ENCODE measurements around the gene ARHGEF28. TPM values are rescaled to one million over a fixed set of nuclear protein-coding genes. Genes with fewer than 3 reads are reported as not detected.

ARHGEF28 gene
- total RNA-seq, 4 donors from 2014 or later = 30.9 to 54.7 (median 36.2) TPM

- WGBS, 2 donors = 81 to 91% methylated on average over 7 of the region's 7 CpGs
- intact Hi-C loops (cut with DNase I; ENCODE audit: low total_unique reads) = no loop called here
- no peak for TF ChIP-seq CTCF (IDR thresholded peaks at IDR 0.05)
- TF ChIP-seq POLR2A (IDR thresholded peaks at IDR 0.05) = no peak
Observed at GRCh38 chr5:73684691-73685090, 58.7 kb downstream of the ARHGEF28 start.

GRCh38 chr5:73686912-73687311 lies 60.9 kb downstream of the ARHGEF28 start:
- intact Hi-C loops (cut with DNase I; ENCODE audit: low total_unique reads) = loop anchor here (1.0 kb wide), 1 partner anchor 31 kb away; no protein-coding TSS in a partner anchor
- no peak for TF ChIP-seq CTCF (IDR thresholded peaks at IDR 0.05)
- TF ChIP-seq POLR2A (IDR thresholded peaks at IDR 0.05) = no peak
- no peak for DNase-seq (ENCODE audit: low spot score in 2 of 2)
- WGBS, 2 donors = 52 to 69% methylated on average over 1 of the region's 1 CpG
- H3K4me3 ChIP-seq (ENCODE audit: low read depth, poor library complexity, severe bottlenecking) = no peak overlapping the region

More at GRCh38 chr5:73684691-73685090, 58.7 kb downstream of the ARHGEF28 start:
- no peak overlapping the region for H3K4me3 ChIP-seq (ENCODE audit: low read depth, poor library complexity, severe bottlenecking)
- no peak for DNase-seq (ENCODE audit: low spot score in 2 of 2)

GRCh38 chr5:73687357-73687756 lies 61.4 kb downstream of the ARHGEF28 start:
- 87 to 97% methylated on average over 1 of the region's 1 CpG for WGBS, 2 donors
- no peak for DNase-seq (ENCODE audit: low spot score in 2 of 2)
- intact Hi-C loops (cut with DNase I; ENCODE audit: low total_unique reads) = loop anchor here (1.0 kb wide), 1 partner anchor 31 kb away; no protein-coding TSS in a partner anchor
- H3K4me3 ChIP-seq (ENCODE audit: low read depth, poor library complexity, severe bottlenecking) = no peak overlapping the region
- TF ChIP-seq CTCF (IDR thresholded peaks at IDR 0.05) = no peak
- TF ChIP-seq POLR2A (IDR thresholded peaks at IDR 0.05) = no peak

GRCh38 chr5:73690015-73690414 lies 64.0 kb downstream of the ARHGEF28 start:
- DNase-seq (ENCODE audit: low spot score in 2 of 2) = no peak
- intact Hi-C loops (cut with DNase I; ENCODE audit: low total_unique reads) = no loop called here
- H3K4me3 ChIP-seq (ENCODE audit: low read depth, poor library complexity, severe bottlenecking) = no peak overlapping the region
- TF ChIP-seq POLR2A (IDR thresholded peaks at IDR 0.05) (no peak), CTCF (IDR thresholded peaks at IDR 0.05) (no peak)
- WGBS, 2 donors = 84 to 86% methylated on average over 3 of the region's 3 CpGs

- 71 to 80% methylated on average over 3 of the region's 3 CpGs for WGBS, 2 donors
- DNase-seq (ENCODE audit: low spot score in 2 of 2) = no peak
- H3K4me3 ChIP-seq (ENCODE audit: low read depth, poor library complexity, severe bottlenecking) = no peak overlapping the region
- no peak for TF ChIP-seq CTCF (IDR thresholded peaks at IDR 0.05)
- no peak for TF ChIP-seq POLR2A (IDR thresholded peaks at IDR 0.05)
- intact Hi-C loops (cut with DNase I; ENCODE audit: low total_unique reads) = no loop called here
Observed at GRCh38 chr5:73691302-73692080, 65.5 kb downstream of the ARHGEF28 start.
